Neural cell (in vitro differentiated cells): ENCODE data around the gene KDM4B.

ENCODE experiments used
- CTCF ChIP-seq: fragments of 450-650 bp; IDR thresholded peaks from 2 replicates; pipeline ENCODE4 v1.5.1; 2014; ENCODE audit warnings: antibody characterized with exemption, mild to moderate bottlenecking, moderate library complexity; ENCODE audit not compliant: poor library complexity, severe bottlenecking
- EZH2 ChIP-seq: fragments of 200-600, 300-800 bp; shearing (Covaris generic), sonication (generic); IDR thresholded peaks from 2 replicates; pipeline ENCODE4 v1.6.1; 2014; ENCODE audit warnings: antibody characterized with exemption, low read length, borderline replicate concordance, mild to moderate bottlenecking; ENCODE audit not compliant: insufficient read depth, poor library complexity, severe bottlenecking
- MXI1 ChIP-seq: fragments of 450-650 bp; conservative IDR thresholded peaks from 2 replicates; pipeline ENCODE4 v1.6.1; 2014; ENCODE audit warnings: antibody characterized with exemption, mild to moderate bottlenecking; ENCODE audit not compliant: poor library complexity, severe bottlenecking
- POLR2AphosphoS5 ChIP-seq: IDR thresholded peaks from 2 replicates; pipeline ENCODE4 v1.6.1; 2012
- REST ChIP-seq: IDR thresholded peaks from 2 replicates; pipeline ENCODE4 v1.6.1; 2012; ENCODE audit warnings: borderline replicate concordance
- TAF1 ChIP-seq: IDR thresholded peaks from 2 replicates; pipeline ENCODE4 v1.6.1; 2012; ENCODE audit warnings: low read depth

- TF ChIP-seq CTCF (no peak), MXI1 (no peak), TAF1 (no peak), EZH2 (no peak), POLR2AphosphoS5 (no peak), REST (no peak)
Measured at GRCh38 chr19:5108866-5109265, 140.0 kb downstream of the KDM4B start.
